DMS79 (cell line): ENCODE data around the gene SLBP.
"Not testable (repeated sequence)": the region's sequence is repeated elsewhere in the genome, so short reads cannot be mapped to it uniquely, and the experiment has no call there.

ENCODE experiments used
- DNase-seq: peaks from one replicate; lab custom pipeline; 2025; lab: John Stamatoyannopoulos, UW

The SLBP gene

GRCh38 chr4:1711571-1712215, 426 bp downstream of the SLBP start:
- DNase-seq, result no peak

GRCh38 chr4:1711055-1711570, 1.0 kb downstream of the SLBP start:
- no peak for DNase-seq

- no peak for DNase-seq
These were observed 3.5 kb downstream of the SLBP start for GRCh38 chr4:1708581-1708980.

GRCh38 chr4:1706358-1706757, 5.8 kb downstream of the SLBP start:
- no peak for DNase-seq

GRCh38 chr4:1705732-1706131, 6.4 kb downstream of the SLBP start:
- DNase-seq, result no peak

GRCh38 chr4:1703867-1704266, 8.3 kb downstream of the SLBP start:
- no peak for DNase-seq

GRCh38 chr4:1701671-1702070, 10.4 kb downstream of the SLBP start:
- not testable (repeated sequence) for DNase-seq

GRCh38 chr4:1695913-1696312, 16.2 kb downstream of the SLBP start:
- no peak for DNase-seq

GRCh38 chr4:1693131-1693896, 18.8 kb downstream of the SLBP start:
- DNase-seq, result no peak

- DNase-seq, result no peak
These were observed 20.3 kb downstream of the SLBP start for GRCh38 chr4:1691737-1692373.

- DNase-seq, result no peak
These were observed 21.4 kb downstream of the SLBP start for GRCh38 chr4:1690698-1691097.

- no peak for DNase-seq
These were observed 25.6 kb downstream of the SLBP start for GRCh38 chr4:1686440-1687036.

GRCh38 chr4:1685235-1686150, 26.6 kb downstream of the SLBP start:
- no peak for DNase-seq

GRCh38 chr4:1684506-1685234, 27.4 kb downstream of the SLBP start:
- DNase-seq, result no peak

- DNase-seq, result no peak
These were observed 28.2 kb downstream of the SLBP start, which contains the start of gene FAM53A for GRCh38 chr4:1683736-1684505. Gene FAM53A, minus strand, starts transcription at chr4:1684313. Its CDS starts 15,572 bp downstream, at chr4:1668741.

GRCh38 chr4:1683261-1683735, 28.8 kb downstream of the SLBP start:
- no peak for DNase-seq

GRCh38 chr4:1682860-1683259, 29.3 kb downstream of the SLBP start:
- DNase-seq, result no peak

- no peak for DNase-seq
These were observed 33.9 kb downstream of the SLBP start for GRCh38 chr4:1678244-1678643.

- DNase-seq, result no peak
These were observed 35.3 kb downstream of the SLBP start for GRCh38 chr4:1676605-1677525.
